GM12878 (cell line): ENCODE results near the gene ADAMTS18. TPM values are rescaled to one million over a fixed set of nuclear protein-coding genes. Genes with fewer than 3 reads are reported as not detected.

Experiments used
- ATAC-seq: fragments of 200-7000 bp; cut with Tn5 transposase; 3 replicates; pipeline ENCODE4 v1.9.1; 2020; ENCODE audit warnings: mild to moderate bottlenecking, moderate library complexity
- BruUV-seq: library from RNA; stranded (reverse); fragments of 400-500 nt; replicated peaks from 2 replicates; lab custom pipeline; 2021; lab: Mats Ljungman, UMichigan
- CTCF ChIA-PET: fragments of 300-600 bp; sonication (Branson Sonifier 250); formaldehyde crosslinking; extraction: SDS; loops from one replicate; lab custom pipeline; 2021; ENCODE audit warnings: inconsistent platforms; lab: Yijun Ruan, JAX
- POLR2A ChIA-PET: fragments of 350-600 bp; formaldehyde crosslinking; extraction: SDS; loops from one replicate; lab custom pipeline; 2021; ENCODE audit warnings: inconsistent platforms; lab: Charles Lee
- RAD21 ChIA-PET: fragments of 300-600 bp; sonication (Branson Sonifier 250); formaldehyde crosslinking; loops from one replicate; lab custom pipeline; 2023; ENCODE audit warnings: antibody characterized with exemption; ENCODE audit not compliant: unreplicated experiment; lab: Charles Lee
- SMC1A ChIA-PET: fragments of 300-600 bp; sonication (Branson Sonifier 250); formaldehyde crosslinking; loops from one replicate; lab custom pipeline; 2023; ENCODE audit not compliant: unreplicated experiment, uncharacterized antibody; lab: Charles Lee
- DNase-seq: peaks from one replicate; pipeline ENCODE4 v3.0.0-alpha.2; 2011; ENCODE audit warnings: low read depth, low spot score
- FAIRE-seq: peaks from 3 replicates; lab custom pipeline; 2011; peaks lifted over from hg19 to GRCh38; lab: Jason Lieb, UNC
- H2AFZ ChIP-seq: 2 replicates; pipeline ENCODE4 v1.6.0; 2011; ENCODE audit warnings: low read depth, low read length, control low read depth; ENCODE audit not compliant: control insufficient read depth
- H3K27ac ChIP-seq: 2 replicates; pipeline ENCODE4 v1.5.1; 2011; ENCODE audit warnings: control low read depth; ENCODE audit not compliant: control insufficient read depth, insufficient read depth
- H3K27me3 ChIP-seq, 2 experiments: replicated peaks in 1 of 2; 2 replicates each; pipeline versions ENCODE4 v1.6.0 to v1.6.1; 2011; ENCODE audit warnings: low read length in 1 of 2; ENCODE audit not compliant: control insufficient read depth in 2 of 2, insufficient read depth in 2 of 2
- H3K36me3 ChIP-seq, 2 experiments: 2 replicates each; pipeline ENCODE4 v1.5.1; 2011; ENCODE audit warnings: low read length in 1 of 2; ENCODE audit not compliant: control insufficient read depth in 2 of 2, insufficient read depth in 2 of 2
- H3K4me1 ChIP-seq: 2 replicates; pipeline ENCODE4 v1.6.1; 2011; ENCODE audit warnings: mild to moderate bottlenecking, low read length, moderate library complexity, mixed read lengths; ENCODE audit not compliant: control insufficient read depth, insufficient read depth
- H3K4me2 ChIP-seq: 2 replicates; pipeline ENCODE4 v1.6.0; 2011; ENCODE audit warnings: control low read depth; ENCODE audit not compliant: control insufficient read depth, insufficient read depth
- H3K4me3 ChIP-seq: fragments of 200-600 bp; sonication (generic); 2 replicates; pipeline ENCODE4 v1.5.1; 2016
- H3K79me2 ChIP-seq: 2 replicates; pipeline ENCODE4 v1.6.0; 2011; ENCODE audit warnings: low read length; ENCODE audit not compliant: control insufficient read depth, insufficient read depth
- H3K9ac ChIP-seq: 2 replicates; pipeline ENCODE4 v1.8.0; 2011; ENCODE audit warnings: low read length, control low read depth, mixed read lengths; ENCODE audit not compliant: control insufficient read depth, insufficient read depth
- H3K9me3 ChIP-seq: replicated peaks from 3 replicates; pipeline ENCODE4 v1.5.1; 2011; ENCODE audit warnings: mild to moderate bottlenecking, low read length; ENCODE audit not compliant: control insufficient read depth, insufficient read depth
- H4K20me1 ChIP-seq: 2 replicates; pipeline ENCODE4 v1.6.0; 2011; ENCODE audit not compliant: control insufficient read depth, insufficient read depth
- BCL11A ChIP-seq: IDR thresholded peaks from 2 replicates; pipeline ENCODE4 v1.6.1; 2011; ENCODE audit warnings: low read depth, low read length
- GABPA ChIP-seq: IDR thresholded peaks from 2 replicates; pipeline ENCODE4 v1.6.1; 2014; ENCODE audit warnings: antibody characterized with exemption, low read depth, mild to moderate bottlenecking, inconsistent platforms
- HDAC6 ChIP-seq: fragments of 200-600 bp; sonication (generic); IDR thresholded peaks from one replicate; pipeline ENCODE4 v1.8.0; 2017; ENCODE audit warnings: antibody characterized with exemption; ENCODE audit not compliant: unreplicated experiment
- IRF3 ChIP-seq: fragments of 450-650 bp; IDR thresholded peaks from 2 replicates; pipeline ENCODE4 v1.6.1; 2014; ENCODE audit warnings: mild to moderate bottlenecking
- KLF5 ChIP-seq: fragments of 450-650 bp; IDR thresholded peaks from 2 replicates; pipeline ENCODE4 v1.6.1; 2014; ENCODE audit warnings: mild to moderate bottlenecking; ENCODE audit not compliant: partially characterized antibody
- LARP7 ChIP-seq: fragments of 450-650 bp; IDR thresholded peaks from 2 replicates; pipeline ENCODE4 v1.6.1; 2017; ENCODE audit warnings: mild to moderate bottlenecking
- ZBED1 ChIP-seq: IDR thresholded peaks from 2 replicates; pipeline ENCODE4 v1.6.1; 2016; ENCODE audit warnings: borderline replicate concordance
- ZBTB4 ChIP-seq: fragments of 450-650 bp; formaldehyde crosslinking; IDR thresholded peaks from 2 replicates; pipeline ENCODE4 v1.4.0; 2022; ENCODE audit warnings: mild to moderate bottlenecking, moderate library complexity
- WGBS: methylation state at CpG from one replicate; pipeline ENCODE4 v1.1.6; 2016; ENCODE audit warnings: low lambda C conversion rate; ENCODE audit not compliant: insufficient replicate concordance, insufficient coverage; ENCODE audit errors: missing lambda C conversion rate; 5-methylcytosine and 5-hydroxymethylcytosine counted together
- in situ Hi-C: fragments of 300-500 bp; cut with MboI; formaldehyde crosslinking; loops from 9 replicates; pipeline ENCODE4 v1.14.3; 2018; ENCODE audit warnings: mixed read lengths
- intact Hi-C: fragments of 100-400 bp; cut with micrococcal nuclease; formaldehyde crosslinking; loops from one replicate; pipeline ENCODE4 v1.14.2; 2022; ENCODE audit not compliant: unreplicated experiment
- polyA plus RNA-seq, 11 experiments: library from polyadenylated mRNA; depleted of rRNA in 4 of 11; unstranded in 6 of 11; stranded (reverse) in 5 of 11; fragments of >200 nt; fragmentation: Nextera tagmentation in 4 of 11; fragmentation: Illumina TruSeq in 1 of 11; extraction: Ambion mirVana in 4 of 11; extraction: Trizol in 1 of 11; gene quantifications; 1 replicate in 1 of 11; 2 replicates in 10 of 11; pipeline versions ENCODE4 v1.2.1 to v1.2.3, GENCODE V29; 2011 to 2016; ENCODE audit warnings: inconsistent platforms in 2 of 11, missing spikeins in 2 of 11, low read depth in 1 of 11
- total RNA-seq, 4 experiments: library from RNA; depleted of rRNA in 3 of 4; stranded (reverse); fragments of >200 nt in 3 of 4; fragmentation: Illumina TruSeq in 1 of 4; extraction: Trizol in 1 of 4; gene quantifications; 2 replicates each; pipeline versions ENCODE4 v1.2.1 to v1.2.3, GENCODE V29; 2013 to 2021

ADAMTS18 gene
- total and polyA plus RNA-seq, 10 of the 15 experiments (the other 5 are each of a cell fraction or from before 2014, with no cell fraction given): not detected

GRCh38 chr16:77435272-77435820 is 512 bp upstream of the ADAMTS18 start:
- no peak overlapping the region for H3K4me3 ChIP-seq
- DNase-seq (no peak), ATAC-seq (no peak), FAIRE-seq (no peak)
- H3K9ac ChIP-seq: no peak overlapping the region
- SMC1A ChIA-PET: interaction anchor here (0.6 kb wide), 1 partner anchor 1596 kb away, joined by 3 read pairs; no protein-coding TSS in a partner anchor
- no TSS peak for BruUV-seq
- no peaks in the 10 kb centered on the region for H3K4me1 ChIP-seq
- intact Hi-C loops (loop anchor here (10.0 kb wide), 1 partner anchor 149 kb away; no protein-coding TSS in a partner anchor), in situ Hi-C loops (no loop called here)
- CTCF ChIA-PET: no interaction called here
- H4K20me1 ChIP-seq: no peaks in the 10 kb centered on the region
- POLR2A ChIA-PET: no interaction called here
- WGBS: 26% methylated on average over 20 of the region's 20 CpGs
- H3K79me2 ChIP-seq: no peaks in the 10 kb centered on the region
- no peak overlapping the region for H3K27ac ChIP-seq
- H3K27me3 ChIP-seq: peaks cover 2% of the 10 kb centered on the region in 2 experiments; a peak in 2 of 4 replicates
- no peak for TF ChIP-seq LARP7
- TF ChIP-seq BCL11A: no peak
- no peak for TF ChIP-seq HDAC6
- no peak overlapping the region for H2AFZ ChIP-seq
- no peaks in the 10 kb centered on the region for H3K9me3 ChIP-seq
- RAD21 ChIA-PET: no interaction called here
- H3K4me2 ChIP-seq: no peak overlapping the region
- H3K36me3 ChIP-seq: no peaks in the 10 kb centered on the region; a peak in 1 of 4 replicates

GRCh38 chr16:77434022-77434529 is 758 bp downstream of the ADAMTS18 start:
- H3K4me2 ChIP-seq: no peak overlapping the region
- peaks cover 2% of the 10 kb centered on the region in 2 experiments; a peak in 2 of 4 replicates for H3K27me3 ChIP-seq
- no peaks in the 10 kb centered on the region for H3K9me3 ChIP-seq
- in situ Hi-C loops: no loop called here
- no peak overlapping the region for H3K9ac ChIP-seq
- ATAC-seq: no peak
- H3K36me3 ChIP-seq: no peaks in the 10 kb centered on the region; a peak in 1 of 4 replicates
- H3K4me3 ChIP-seq: no peak overlapping the region
- WGBS: 13% methylated on average over 17 of the region's 17 CpGs
- FAIRE-seq: no peak
- SMC1A ChIA-PET: no interaction called here
- no peak overlapping the region for H3K27ac ChIP-seq
- RAD21 ChIA-PET: no interaction called here
- intact Hi-C loops: loop anchor here (10.0 kb wide), 1 partner anchor 151 kb away; no protein-coding TSS in a partner anchor
- no peaks in the 10 kb centered on the region for H4K20me1 ChIP-seq
- H3K4me1 ChIP-seq: no peaks in the 10 kb centered on the region
- DNase-seq: no peak
- H2AFZ ChIP-seq: no peak overlapping the region
- no peaks in the 10 kb centered on the region for H3K79me2 ChIP-seq
- BruUV-seq: no TSS peak
- POLR2A ChIA-PET: no interaction called here
- CTCF ChIA-PET: interaction anchor here (0.6 kb wide), 1 partner anchor 209 kb away, joined by 4 read pairs; no protein-coding TSS in a partner anchor
- TF ChIP-seq IRF3 (no peak), ZBED1 (no peak), GABPA (no peak), KLF5 (no peak), ZBTB4 (CRISPR knock-in tag) (no peak)
